GM21360 (cell line): ENCODE data around the gene RNF130.

Source experiments
- ATAC-seq: cut with Tn5 transposase; IDR thresholded peaks from one replicate; pipeline ENCODE4 v1.9.1; 2021; ENCODE audit warnings: mild to moderate bottlenecking, moderate library complexity; ENCODE audit not compliant: unreplicated experiment

The RNF130 gene

DNA sequence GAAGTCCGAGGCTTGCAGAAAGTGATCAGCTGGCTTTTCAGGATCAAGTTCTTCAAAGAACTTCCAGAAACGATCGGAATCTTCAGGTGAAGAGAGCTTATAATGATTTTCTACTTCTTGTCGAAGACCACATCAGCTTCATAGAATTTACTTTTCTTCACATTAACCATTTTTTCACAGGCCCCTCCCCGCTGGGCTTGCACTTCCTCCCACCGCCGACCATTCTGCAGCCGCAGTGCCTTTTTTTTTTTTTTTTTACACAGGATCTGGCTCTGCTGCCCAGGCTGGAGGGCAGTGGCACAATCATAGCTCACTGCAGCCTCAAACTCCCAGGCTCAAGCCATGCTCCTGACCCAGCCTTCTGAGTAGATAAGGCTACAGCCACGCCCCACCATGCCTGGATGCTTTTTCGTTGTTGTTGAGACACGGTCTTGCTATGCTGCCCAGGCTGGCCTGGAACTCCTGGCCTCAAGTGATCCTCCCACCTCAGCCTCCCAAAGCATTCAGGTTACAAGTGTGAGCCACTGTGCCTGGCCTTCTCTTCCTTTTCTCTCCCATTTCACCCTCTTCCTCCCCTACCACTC lies 15.3 kb upstream of the RNF130 start:
- no peak for ATAC-seq

DNA sequence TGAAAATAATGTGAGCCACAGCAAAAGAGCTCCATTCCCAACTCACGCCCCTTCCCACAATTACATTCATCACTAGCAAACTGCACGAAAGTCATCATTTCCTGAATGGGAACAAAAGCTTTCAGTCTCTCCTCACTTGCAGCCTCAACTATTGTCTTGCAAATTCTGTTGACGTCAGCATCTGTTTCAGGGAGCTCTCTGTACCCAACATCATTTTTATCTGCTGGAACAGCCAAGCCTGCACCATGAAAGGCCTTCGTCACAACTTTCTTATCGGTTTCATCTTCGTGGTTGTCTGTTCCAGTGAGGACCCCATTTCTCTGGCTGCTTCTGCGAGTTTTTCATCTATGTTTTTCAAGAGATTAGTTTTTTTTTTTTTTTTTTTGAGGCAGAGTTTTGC lies 14.3 kb upstream of the RNF130 start:
- ATAC-seq, result no peak

DNA sequence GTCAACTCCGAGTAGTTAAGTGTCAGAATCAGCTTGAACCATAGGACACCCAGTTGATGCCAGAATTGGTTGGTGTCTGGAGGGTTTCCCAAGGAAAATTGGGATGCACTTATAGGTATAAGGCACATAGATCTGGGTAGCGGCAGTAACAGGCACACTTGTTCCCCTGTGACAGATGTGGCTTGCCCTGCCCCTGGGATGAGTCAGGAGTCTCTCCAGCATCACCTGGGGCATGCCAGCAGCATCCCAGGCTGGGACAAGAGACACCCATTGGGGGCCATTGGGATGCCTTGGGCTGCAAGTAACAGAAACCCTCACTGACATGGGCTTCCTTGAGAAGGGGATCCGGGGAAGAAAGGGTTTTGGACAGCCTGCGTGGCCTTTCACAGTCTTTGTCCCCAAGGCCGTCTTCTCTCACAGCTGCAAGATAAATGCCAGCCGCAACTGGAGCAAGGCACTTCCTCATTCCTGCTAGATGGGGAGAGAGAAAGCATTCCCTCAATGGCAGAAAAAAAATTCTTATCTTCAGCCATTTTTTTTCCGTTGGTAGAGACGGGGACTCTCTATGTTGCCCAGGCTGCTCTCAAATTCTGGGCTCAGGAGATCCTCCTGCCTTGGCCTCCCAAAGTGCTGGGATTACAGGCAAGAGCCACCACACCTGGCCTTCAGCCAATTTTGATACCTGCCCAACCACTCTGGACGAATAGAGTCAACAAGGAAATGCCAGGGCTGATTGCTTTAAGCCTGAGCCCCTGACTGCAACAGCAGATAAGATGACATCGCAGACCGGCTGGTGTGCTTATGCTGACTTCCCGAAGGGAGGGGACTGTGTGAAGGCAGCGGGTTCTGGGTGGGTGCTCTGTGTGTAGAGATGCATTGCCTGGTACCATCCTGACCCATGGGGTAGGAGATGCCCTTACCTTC lies 13.3 kb upstream of the RNF130 start:
- ATAC-seq, result no peak

- ATAC-seq, result no peak
Observed at GRCh38 chr5:180083529-180084060, 12.0 kb upstream of the RNF130 start.

- ATAC-seq, result no peak
Observed at GRCh38 chr5:180082633-180083420, 11.3 kb upstream of the RNF130 start.

DNA sequence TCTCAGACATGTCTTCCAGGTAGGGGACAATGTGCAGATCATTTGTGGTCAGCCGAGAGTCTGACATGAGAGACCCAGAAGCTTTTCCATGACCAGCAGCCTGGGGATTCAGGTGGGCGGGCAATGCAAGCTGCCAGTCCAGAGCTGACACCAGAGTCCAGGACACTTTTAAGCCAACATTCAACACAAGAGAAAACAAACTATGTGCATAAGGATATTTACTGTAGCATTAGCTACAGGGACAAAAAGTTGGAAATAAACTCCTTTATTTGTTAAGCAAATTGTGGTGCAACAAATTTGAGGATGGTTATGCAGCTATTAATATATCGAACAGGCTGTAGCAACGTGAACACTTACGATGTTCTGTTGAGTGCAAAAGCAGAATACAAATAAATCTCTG lies 9.9 kb upstream of the RNF130 start:
- ATAC-seq, result no peak

GRCh38 chr5:180080486-180081280 lies 9.1 kb upstream of the RNF130 start:
- ATAC-seq, result no peak

GRCh38 chr5:180079702-180080466 lies 8.3 kb upstream of the RNF130 start:
- ATAC-seq, result no peak

GRCh38 chr5:180078348-180078747 lies 6.8 kb upstream of the RNF130 start:
- ATAC-seq, result no peak

- ATAC-seq, result no peak
Observed at GRCh38 chr5:180077594-180078284, 6.2 kb upstream of the RNF130 start.

DNA sequence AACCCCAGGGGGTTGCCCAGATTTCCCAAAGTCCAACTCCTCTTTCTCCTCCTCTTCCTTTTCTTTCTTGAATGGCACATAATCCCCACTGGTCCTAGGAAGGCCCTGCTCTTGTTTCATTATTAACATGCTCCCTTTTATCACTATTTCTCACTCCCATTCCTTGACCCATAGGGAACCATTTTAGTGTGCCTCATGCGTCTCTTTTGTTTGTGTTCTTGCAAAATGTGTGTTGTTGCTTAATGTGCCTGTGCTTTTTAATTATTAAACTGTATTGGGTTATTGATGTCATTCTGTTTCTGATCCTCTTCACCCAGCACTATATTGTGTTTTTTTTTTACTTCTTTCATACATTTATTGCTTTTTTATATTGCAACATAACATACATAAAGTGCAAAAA lies 4.1 kb upstream of the RNF130 start:
- ATAC-seq, result no peak

DNA sequence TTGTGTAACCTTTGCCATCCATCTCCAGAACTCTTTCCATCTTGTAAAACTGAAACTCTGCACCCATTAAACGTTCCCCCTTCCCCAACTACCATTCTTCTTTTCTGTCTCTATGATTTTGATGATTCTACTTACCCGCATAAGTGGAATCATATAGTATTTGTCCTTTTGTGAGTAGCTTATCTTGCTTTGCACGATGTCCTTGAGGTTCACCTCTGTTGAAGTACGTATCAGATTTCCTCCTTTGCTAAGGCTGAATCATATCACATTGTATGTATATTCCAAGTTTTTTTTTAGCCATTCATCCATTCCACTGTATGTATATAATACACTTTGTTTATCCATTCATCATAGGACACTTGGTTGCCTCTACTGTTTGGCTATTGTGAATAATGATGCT lies 2.9 kb upstream of the RNF130 start:
- ATAC-seq, result no peak

GRCh38 chr5:180072556-180072955 lies 997 bp upstream of the RNF130 start:
- no peak for ATAC-seq

DNA sequence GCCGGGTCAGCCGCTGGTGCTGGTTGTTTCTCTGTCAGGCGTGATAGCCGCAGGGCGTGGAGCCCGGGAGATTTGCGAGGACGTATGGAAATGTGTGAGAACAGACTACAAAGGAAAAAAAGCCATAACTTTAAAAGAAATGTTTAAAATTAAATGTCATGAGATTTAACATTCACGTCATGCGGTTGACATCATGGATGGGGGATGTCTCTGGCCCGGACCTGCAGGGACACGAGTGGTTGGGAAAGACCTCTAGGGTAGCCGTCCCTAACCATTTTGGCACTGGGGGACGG lies 643 bp upstream of the RNF130 start:
- no peak for ATAC-seq

GRCh38 chr5:180070756-180071530 lies 616 bp downstream of the RNF130 start:
- no peak for ATAC-seq

GRCh38 chr5:180069589-180070247 lies 1.8 kb downstream of the RNF130 start:
- ATAC-seq, result no peak

DNA sequence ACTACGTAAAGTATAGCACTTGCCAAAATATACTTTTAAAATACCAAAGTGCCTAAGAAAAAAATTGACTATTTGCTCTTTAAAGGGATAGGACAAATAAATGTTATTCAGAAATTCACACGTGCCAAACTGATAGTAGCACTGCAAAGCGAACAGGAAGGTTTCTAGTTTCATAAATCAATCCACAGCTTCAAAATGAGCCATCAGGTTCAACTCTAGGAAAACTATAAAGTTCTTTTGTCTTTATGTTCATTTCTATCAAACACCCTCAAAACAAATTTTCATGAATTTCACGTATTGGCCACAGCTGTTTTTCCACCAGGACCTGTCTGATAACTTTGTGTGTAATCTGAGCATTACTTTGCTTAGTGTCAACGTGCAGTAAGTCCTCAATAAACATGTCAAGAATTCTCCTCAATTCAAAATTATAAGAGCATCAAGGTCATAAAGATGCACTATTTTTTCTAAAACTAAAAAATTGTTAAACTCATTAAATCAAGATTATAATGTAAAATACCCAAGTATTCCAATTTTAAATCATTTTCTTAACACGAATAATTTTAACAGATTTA lies 3.0 kb downstream of the RNF130 start:
- no peak for ATAC-seq

- ATAC-seq, result no peak
Observed at GRCh38 chr5:180067986-180068385, 3.6 kb downstream of the RNF130 start.
